Anterior cingulate cortex (tissue), 58 donors: Measurements from ENCODE around the gene PAPPA.

Experiments
- DNase-seq, 58 donors: peaks; one replicate each; lab custom pipeline; 2025; lab: John Stamatoyannopoulos, UW

PAPPA gene

DNA sequence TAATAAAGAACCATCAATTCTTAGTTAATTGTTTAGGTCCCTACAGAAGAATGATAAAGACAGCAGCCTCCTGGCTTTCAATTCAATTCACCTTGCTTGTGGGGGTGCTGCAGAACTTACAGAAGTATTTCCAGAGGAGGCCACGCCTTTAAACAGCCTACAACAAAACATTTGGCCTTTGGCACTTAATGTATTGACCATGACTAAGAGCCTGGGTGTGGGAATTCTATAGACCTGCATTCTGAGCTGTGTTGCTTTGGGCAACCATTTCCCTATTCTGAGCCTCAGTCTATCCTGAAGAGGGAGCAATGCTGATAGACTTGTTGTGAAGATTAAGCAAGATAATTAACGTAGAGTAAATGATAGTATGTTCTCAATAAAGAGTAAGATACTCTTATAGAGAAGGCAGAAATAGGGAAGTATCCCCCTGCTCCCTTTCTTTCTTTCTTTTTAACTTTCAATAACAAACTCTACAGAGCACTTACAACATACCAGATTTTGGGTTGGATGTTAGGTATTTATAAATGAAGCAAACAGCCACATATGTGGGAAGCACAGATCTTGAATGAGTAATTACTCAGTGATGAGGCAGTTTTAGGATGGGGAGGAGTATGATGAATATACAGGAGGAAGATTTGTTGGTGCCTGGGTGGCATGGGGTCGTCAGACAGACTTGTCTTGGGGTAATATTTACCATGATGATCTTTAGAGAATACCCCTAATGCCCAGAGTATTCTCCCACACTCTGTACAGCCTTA, 28.4 kb downstream of the PAPPA start:
- DNase-seq, result no peak

DNA sequence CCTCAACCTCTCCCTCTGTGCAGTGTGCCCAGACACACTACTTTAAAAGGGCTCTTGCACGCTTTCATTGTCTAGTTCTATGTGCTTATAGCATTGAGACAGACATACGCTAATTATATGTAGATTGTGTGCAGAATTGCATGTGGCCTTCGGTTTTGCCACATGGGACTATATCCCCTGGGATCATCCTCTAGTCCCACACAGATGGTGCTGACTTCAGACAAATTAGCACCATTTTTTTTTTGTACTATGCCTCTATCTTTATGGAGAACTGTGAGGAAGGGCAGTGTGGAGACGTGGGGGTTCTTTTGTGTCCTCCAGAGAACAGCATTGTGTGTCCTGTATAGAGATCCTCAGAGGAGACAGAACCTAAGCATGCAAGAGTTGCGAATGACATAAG, 29.3 kb downstream of the PAPPA start:
- DNase-seq, result no peak

DNA sequence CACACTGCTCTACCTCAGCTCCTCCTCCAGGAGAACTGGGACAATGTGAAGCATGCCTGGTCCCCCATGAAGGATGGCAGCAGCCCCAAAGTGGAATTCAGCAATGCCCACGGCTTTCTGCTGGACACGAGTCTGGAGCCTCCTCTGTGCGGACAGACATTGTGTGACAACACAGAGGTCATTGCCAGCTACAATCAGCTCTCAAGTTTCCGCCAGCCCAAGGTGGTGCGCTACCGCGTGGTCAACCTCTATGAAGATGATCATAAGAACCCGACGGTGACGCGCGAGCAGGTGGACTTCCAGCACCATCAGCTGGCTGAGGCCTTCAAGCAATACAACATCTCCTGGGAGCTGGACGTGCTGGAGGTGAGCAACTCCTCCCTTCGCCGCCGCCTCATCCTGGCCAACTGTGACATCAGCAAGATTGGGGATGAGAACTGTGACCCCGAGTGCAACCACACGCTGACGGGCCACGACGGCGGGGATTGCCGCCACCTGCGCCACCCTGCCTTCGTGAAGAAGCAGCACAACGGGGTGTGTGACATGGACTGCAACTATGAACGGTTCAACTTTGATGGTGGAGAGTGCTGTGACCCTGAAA, 34.1 kb downstream of the PAPPA start:
- no peak for DNase-seq

DNA sequence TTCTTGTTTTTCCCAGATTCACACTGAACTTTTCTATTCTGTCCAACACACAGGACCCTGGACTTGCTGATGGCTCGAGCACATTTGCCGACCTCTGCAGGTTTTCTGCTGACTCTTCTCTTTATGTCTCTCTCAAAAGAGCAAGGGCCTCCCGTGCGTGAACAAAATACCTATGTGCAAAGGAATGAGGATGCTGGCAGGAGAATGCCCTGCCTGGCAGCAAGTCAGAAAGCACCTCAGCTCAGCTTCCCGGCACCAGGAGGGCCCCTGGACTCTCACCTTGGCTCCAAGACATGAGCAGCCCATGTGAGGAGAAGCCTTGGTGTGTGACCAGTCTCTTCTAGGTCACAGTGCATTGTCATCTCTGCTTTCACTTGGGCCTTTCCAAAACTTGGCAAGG, 36.1 kb downstream of the PAPPA start:
- no peak for DNase-seq

DNA sequence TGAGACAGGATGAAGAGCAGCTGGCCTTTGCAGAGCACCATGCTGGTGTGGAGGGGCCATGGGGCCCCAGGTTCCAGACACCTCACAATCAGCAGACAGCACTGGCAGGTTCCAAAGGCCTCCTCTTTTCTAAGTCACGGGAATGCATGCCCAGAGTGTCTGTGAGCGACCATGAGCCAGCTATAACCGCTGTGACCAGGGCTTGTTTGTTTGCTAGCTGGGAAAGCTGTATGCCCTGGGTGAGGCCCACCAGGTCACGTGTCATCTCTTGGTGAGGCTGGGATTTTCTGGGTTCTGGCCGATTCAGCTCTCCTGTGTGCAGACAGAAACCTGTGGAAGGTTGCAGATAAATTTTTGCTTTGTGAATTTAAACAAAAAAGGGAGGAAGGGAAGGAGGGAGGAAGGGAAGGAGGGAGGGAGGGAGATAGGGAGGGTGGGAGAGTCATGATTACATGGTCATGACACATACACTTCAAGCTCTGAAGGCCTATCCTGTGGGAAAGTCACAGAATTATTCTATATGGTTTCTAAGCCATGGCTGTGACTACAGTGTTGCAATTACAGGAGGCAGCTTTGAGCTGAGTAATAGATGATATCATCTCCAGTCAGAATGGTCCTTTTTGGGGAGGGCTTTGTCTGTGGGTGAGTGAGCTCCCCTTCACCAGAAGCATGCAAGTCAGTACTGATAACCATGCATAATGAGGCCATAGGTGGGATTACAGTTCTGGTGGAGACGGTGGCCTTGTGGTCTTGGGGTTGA, 37.2 kb downstream of the PAPPA start:
- DNase-seq, result no peak

DNA sequence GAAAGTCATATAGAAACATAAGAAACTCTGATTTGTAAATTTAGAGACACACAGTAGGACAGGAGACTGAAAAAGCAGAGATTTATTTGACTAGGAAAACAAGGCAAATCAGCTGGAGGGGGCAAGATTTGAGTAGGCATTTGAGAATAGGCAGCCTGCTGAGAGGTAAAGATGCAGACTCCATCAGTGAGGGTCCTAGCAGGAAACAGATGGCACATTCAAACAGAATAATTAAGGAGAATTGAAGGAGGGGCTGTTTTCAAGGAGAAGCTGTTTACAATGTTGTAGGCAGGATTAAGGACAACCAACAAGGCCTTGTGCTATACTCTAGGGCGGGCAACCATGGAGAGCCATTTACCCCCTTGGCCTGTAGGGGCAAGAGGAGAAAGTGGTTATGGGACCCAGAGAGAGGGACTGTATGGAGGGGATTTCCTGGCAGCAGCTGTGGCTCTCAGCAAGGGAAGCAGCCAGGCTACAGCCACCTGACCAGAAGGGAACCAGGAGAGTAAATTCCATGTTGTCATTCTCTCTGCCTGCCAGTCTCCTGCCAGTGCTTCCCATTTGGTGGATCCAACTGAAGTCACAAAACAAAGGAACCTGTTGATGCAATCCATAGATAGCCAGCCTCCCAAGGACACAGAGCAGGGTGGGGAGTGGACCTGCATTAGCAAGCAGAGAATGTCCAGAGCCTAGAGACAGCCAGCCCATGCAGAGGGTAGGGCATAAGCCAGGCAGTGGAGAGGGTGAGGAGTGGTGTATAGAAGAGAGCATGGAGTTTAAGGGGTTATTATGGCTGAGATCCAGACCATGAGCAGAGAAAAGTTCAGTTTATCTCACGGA, 38.2 kb downstream of the PAPPA start:
- DNase-seq, result no peak

DNA sequence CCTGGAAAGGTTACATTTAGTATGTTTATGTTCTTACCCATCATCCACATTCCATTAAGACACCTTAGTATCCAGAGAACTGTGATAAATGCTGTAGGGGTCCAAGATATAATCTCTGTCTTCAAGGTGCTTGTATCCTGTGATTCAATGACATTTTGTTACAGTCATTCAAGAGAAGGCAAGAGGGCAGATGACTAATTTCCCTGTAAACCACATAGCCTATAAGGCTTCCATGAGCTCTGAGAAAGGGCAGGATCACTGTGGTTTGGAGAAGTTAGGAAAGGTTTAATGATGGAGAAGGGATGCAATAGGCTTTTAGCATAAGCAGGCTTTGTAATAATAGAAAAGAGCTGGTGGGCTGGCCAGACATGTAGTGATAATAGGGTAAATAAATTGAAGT, 40.0 kb downstream of the PAPPA start:
- DNase-seq, result no peak

DNA sequence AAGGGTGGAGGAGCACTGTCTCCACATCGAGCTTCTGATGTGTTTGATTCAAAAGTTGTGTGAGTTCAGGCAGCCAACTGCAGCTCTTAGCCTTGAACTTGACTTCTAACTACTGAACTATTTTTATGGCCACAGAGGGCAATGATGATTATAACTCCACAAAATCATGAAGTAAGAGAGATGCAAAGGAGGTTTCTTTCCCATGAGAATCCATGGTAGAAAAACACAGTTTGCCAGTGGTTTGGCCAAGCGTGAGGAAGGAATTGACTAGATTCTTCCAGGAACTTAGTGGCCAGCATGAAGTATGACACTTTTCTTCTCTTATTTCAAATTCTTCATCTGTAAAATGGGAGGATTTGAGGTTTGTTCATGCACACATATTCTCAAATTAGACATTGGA, 43.2 kb downstream of the PAPPA start:
- no peak for DNase-seq

DNA sequence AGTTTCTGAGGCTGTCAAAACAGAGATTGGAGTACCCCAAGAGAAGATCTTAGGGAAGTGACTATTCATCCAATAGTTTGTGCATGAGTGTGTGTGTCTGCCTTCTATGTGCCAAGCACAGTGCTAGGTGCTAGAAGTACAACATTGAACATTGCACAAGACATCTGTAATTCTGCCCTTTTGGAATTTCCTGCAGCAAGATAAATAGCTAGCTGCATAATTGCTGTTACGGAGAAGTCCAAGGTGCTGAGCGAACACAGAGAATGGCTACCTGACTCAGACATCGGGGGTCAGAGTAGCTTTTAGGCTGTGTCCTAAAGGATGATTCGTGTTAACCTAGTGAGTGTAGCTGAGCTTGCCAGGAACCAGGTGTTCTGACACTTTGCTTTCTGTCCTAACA, 44.8 kb downstream of the PAPPA start:
- no peak for DNase-seq

DNA sequence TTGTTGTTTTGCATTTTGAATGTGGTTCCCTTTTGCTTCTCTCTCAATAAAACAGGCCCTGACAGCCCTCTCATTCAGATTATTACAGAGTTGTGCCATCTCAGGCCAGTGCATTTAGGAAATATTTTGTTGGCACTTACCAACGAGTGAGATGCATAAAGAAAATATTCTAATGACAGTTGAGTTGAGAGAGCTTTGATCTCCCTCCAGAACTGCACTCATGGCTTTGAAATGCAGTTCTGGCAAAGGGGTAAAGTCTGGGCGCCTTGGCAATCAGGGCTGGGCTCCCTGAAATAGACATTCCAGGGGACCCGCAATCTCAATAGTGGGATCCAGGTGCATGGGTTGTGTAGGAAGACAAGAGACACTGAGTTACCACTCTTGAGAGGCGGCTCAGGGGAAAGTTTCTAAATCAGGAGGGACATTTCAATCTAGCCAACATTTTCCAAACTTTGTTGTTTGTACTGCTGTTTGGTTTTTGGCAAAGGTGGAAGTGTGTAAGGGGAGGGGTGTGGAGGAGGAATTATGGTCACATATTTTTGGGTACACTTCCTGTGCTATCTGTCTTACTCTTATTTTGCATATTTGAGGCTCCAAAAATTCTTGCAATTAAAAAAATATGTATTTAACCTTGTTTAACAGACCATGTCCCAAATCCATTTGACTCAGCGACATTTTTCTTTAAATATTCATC, 48.8 kb downstream of the PAPPA start:
- no peak for DNase-seq

DNA sequence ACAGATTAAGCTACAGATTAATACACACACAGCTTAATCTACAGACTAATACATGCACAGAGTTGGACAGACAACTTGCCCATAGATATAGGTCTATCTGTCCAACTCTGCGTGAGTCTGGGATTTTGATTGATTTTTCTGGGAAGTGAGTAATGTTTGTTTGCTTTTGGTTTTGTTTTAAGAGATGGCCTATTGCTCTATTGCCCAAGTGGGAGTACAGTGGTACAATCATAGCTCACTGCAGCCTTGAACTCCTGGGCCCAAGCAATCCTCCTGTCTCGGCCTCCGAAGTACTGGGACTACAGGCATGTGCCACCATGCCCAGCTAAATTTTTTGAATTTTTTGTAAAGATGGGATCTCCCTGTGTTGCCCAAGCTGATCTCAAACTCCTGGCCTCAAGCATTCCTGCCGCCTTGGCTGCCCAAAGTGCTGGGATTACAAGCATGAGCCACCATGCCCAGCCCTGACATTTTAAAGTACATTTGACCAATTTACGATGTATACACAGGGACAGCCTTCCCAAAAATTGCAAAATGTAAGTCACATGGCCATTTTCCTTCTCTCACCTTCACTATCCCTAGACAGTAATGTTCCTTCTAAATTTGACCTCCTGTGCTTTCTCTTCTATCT, 50.8 kb downstream of the PAPPA start:
- DNase-seq, result no peak

DNA sequence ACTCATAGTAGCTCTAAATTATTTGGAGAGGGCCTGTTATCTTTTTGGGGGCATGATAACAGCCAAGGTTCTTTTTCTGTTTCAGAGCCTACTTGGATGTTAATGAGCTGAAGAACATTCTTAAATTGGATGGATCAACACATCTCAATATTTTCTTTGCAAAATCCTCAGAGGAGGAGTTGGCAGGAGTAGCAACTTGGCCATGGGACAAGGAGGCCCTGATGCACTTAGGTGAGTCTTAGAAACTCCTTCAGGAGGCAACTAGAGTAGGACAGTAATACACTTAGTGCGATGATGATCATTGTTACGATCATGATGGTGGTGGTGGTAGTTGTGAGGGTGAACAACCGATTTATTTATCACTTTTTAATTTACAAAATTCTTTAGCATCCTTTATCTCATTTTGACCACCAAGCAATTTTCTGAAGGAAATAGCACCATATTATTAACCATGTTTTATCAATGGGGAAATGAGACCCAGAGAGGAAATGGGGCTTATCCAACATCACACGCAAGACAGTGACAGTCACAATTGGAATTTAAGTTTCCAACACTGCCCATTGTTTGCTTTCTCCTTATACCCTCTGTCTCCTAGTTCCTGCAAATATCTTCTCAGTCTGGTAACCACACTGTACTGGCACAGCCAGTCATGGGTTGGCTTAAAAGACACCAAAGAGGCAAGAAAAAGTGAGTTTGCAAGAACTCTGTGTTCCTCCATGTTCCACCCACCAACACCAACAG, 54.0 kb downstream of the PAPPA start:
- no peak for DNase-seq

DNA sequence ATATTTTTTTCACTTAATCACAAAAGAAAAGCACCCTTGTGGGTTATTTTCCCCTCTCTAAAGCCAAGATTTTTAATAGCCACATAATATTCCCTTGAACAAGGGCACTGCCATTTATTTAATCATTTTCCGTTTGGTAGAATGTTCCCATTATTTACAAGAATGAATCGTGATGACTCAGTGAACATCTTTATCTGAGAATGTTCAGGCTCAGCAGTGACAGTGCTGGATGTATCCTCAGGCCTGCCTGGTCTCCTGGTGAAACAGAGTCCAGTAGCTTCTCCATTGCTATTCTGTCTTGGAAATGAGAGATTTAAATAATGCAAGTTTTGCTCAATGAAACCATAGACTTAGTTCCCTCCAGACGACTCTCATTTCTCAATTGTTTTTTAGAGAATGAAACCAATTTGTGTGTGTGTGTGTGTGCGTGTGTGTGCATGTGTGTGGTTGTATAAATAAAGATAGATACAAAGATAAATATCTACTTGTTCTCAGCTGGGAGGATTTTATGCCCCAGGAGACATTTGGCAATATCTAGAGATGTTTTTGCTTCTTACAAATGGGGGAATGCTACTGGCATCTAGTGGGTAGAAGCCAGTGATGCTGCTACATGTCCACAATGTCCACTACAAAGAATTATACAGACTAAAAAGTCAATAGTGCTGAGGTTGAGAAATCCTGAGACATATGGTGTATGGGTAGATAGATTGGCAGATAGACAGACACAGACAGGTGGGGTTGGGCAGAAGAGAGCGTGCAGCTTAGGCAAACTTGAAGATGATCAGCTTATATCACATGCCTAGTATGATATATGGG, 55.0 kb downstream of the PAPPA start:
- no peak for DNase-seq

DNA sequence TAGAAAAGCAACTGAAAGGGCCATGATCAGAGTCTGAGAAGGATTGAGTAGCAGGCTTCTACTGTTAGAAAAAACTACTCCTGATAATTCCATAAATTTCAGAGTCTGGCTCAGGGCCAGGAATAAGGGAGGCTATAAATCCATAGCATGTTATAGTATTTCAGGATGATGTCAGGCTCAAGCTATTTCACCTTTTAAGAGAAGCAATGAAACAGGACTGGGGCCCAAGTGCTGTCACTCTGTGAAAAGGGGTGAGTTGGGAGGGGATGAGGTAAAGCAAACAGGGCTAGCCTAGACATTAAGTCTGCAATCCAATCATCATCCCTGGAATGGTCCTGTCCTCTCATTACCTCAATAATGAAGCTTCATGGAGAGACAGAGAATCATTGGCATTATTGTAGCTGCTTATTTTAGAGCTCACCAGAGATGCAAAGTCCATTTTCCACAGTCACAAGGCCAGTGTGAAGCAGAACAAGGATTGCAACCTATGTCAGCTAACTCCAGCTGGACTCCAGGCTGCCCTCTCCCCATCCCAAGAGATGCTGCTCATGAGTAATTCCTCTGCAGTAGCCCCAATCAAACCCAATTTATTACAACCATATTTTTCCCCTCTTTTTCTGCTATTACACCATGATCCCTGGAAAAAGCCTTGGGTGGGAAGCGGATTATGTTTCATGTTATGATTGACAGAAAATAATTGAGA, 56.0 kb downstream of the PAPPA start:
- no peak for DNase-seq

DNA sequence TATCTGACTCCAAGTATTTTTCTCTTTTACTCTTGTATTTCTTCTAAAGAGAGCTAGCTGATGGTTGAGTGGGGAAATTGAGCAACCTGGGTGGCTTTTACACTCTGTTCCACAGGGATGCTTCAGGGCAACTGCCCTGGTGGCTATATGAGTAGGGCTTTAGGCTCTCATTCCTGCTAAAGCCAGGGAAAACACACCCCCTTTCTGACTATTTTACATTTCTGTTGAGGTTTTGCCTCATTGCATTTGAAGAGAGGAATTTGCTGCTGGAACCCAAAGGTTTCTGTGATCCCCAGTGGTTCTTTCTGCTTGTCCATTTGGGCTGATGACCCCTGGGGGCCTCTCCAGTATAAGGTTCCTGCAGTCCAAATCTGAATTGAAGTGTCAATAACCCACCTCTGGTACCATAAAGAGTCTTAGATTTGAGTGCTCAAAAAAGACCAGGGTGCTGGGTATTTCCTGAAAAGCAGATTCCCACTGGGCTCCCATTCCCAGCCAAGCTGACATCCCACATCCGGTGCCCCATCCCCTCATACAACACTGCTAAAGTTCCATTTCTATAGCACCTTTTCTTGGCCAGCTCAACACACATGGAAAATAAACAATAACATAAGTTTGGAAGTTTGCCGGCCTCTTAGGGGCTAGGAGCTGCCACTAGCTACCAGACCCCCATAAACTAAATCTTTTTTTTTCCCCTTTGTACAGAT, 59.5 kb downstream of the PAPPA start:
- DNase-seq, result no peak

DNA sequence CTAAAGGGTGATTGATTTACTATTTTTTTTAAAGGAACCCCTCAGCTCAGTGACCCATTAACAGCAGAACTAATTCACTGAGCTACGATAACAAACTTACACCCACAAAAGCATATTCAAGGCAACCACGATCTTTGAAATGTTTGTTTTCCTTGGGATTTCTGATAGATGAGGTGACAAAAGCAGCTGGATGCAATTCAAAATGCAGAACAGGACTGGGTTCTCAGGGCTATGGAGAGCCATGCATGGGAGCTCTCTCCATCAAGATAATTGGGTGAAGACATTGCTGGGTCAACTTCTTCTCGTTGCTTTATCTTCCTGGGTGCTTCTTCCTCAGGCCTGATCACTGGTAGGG, 60.1 kb downstream of the PAPPA start:
- no peak for DNase-seq

DNA sequence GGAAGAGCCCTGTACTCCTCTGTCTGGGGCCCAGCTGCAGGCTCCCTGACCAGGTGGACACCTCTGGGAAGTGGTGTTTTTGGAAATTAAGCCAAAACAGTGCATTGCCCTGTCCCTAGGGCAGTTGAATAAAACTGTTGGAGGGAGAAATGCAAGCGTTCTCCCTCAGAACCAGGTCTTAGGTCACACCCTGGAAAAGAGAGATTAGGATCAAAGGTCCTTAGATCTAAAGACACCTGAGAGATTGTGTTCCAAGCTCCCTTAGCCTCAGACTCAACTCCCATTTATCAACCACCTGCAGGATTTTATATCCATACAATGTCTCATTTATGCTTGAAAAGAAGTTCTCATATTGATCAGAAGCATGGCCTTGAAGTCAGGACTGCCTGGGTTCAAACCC, 64.8 kb downstream of the PAPPA start:
- DNase-seq, result no peak
